ENCODE data around the gene THNSL1. TPM values are rescaled to one million over a fixed set of nuclear protein-coding genes. Genes with fewer than 3 reads are reported as not detected.

THNSL1 gene
- total RNA-seq, 1 donor: 3.5 TPM

GRCh38 chr10:24973163-24973562 is 43.2 kb upstream of the THNSL1 start:
- DNase-seq (ENCODE audit: low read depth): no peak
- no peak for TF ChIP-seq CTCF (IDR thresholded peaks at IDR 0.05; ENCODE audit: insufficient read depth, low read depth, low read length)
- H3K4me3 ChIP-seq (ENCODE audit: low read depth, low read length): no peak overlapping the region

GRCh38 chr10:24974976-24975375 is 41.4 kb upstream of the THNSL1 start:
- no peak overlapping the region for H3K4me3 ChIP-seq (ENCODE audit: low read depth, low read length)
- TF ChIP-seq CTCF (IDR thresholded peaks at IDR 0.05; ENCODE audit: insufficient read depth, low read depth, low read length): peak; percentile 24
- DNase-seq (ENCODE audit: low read depth): peak; percentile 99

- no peak for DNase-seq (ENCODE audit: low read depth)
- TF ChIP-seq CTCF (IDR thresholded peaks at IDR 0.05; ENCODE audit: insufficient read depth, low read depth, low read length): no peak
- no peak overlapping the region for H3K4me3 ChIP-seq (ENCODE audit: low read depth, low read length)
These were observed 36.7 kb upstream of the THNSL1 start for GRCh38 chr10:24979685-24980084.

GRCh38 chr10:24981161-24981710 is 35.2 kb upstream of the THNSL1 start:
- no peak overlapping the region for H3K4me3 ChIP-seq (ENCODE audit: low read depth, low read length)
- DNase-seq (ENCODE audit: low read depth): peak; percentile 96
- no peak for TF ChIP-seq CTCF (IDR thresholded peaks at IDR 0.05; ENCODE audit: insufficient read depth, low read depth, low read length)

- no peak for DNase-seq (ENCODE audit: low read depth)
- TF ChIP-seq CTCF (IDR thresholded peaks at IDR 0.05; ENCODE audit: insufficient read depth, low read depth, low read length): no peak
- no peak overlapping the region for H3K4me3 ChIP-seq (ENCODE audit: low read depth, low read length)
These were observed 33.9 kb upstream of the THNSL1 start for GRCh38 chr10:24982319-24983112.

- DNase-seq (ENCODE audit: low read depth): no peak
- TF ChIP-seq CTCF (IDR thresholded peaks at IDR 0.05; ENCODE audit: insufficient read depth, low read depth, low read length): no peak
These were observed 33.3 kb upstream of the THNSL1 start for GRCh38 chr10:24983130-24983529.

More at GRCh38 chr10:24983130-24983529, 33.3 kb upstream of the THNSL1 start:
- H3K4me3 ChIP-seq (ENCODE audit: low read depth, low read length): no peak overlapping the region
